Liver (tissue), 9 donors: Measurements from ENCODE around the gene PPIE. TPM values are rescaled to one million over a fixed set of nuclear protein-coding genes. Genes with fewer than 3 reads are reported as not detected.
"Not testable (repeated sequence)": the region's sequence is repeated elsewhere in the genome, so short reads cannot be mapped to it uniquely, and the experiment has no call there.

Experiments used
- DNase-seq: peaks from one replicate; pipeline ENCODE4 v3.0.0-alpha.2; 2017; ENCODE audit warnings: low spot score
- H3K27ac ChIP-seq, 2 donors: one replicate each; pipeline ENCODE4 v1.7.0; 2013; ENCODE audit warnings: inconsistent platforms in 2 of 2, low read length in 2 of 2, control low read depth in 1 of 2, low read depth in 1 of 2, mild to moderate bottlenecking in 1 of 2
- H3K27me3 ChIP-seq, 4 donors: one replicate each; pipeline versions ENCODE4 v1.6.1 to v1.7.0; 2013; ENCODE audit warnings: low read length in 3 of 4, inconsistent platforms in 1 of 4, mild to moderate bottlenecking in 1 of 4, moderate library complexity in 1 of 4; ENCODE audit not compliant: control insufficient read depth in 4 of 4, insufficient read depth in 4 of 4
- H3K36me3 ChIP-seq, 4 donors: one replicate each; pipeline versions ENCODE4 v1.6.1 to v1.7.0; 2013; ENCODE audit warnings: low read length in 3 of 4, mild to moderate bottlenecking in 3 of 4, low read depth in 1 of 4, moderate library complexity in 1 of 4; ENCODE audit not compliant: control insufficient read depth in 4 of 4, insufficient read depth in 3 of 4
- H3K4me1 ChIP-seq, 4 donors: one replicate each; pipeline versions ENCODE4 v1.6.1 to v1.7.0; 2013; ENCODE audit warnings: low read length in 3 of 4, mild to moderate bottlenecking in 3 of 4, moderate library complexity in 1 of 4; ENCODE audit not compliant: control insufficient read depth in 4 of 4, insufficient read depth in 4 of 4
- H3K4me3 ChIP-seq, 3 donors: one replicate each; pipeline versions ENCODE4 v1.6.1 to v1.7.0; 2013; ENCODE audit warnings: low read length in 3 of 3, control low read depth in 1 of 3, low read depth in 1 of 3, mild to moderate bottlenecking in 1 of 3
- H3K9ac ChIP-seq, 2 donors: one replicate each; pipeline ENCODE4 v1.7.0; 2013; ENCODE audit warnings: low read length in 2 of 2, mild to moderate bottlenecking in 2 of 2, moderate library complexity in 2 of 2, control low read depth in 1 of 2, low read depth in 1 of 2
- H3K9me3 ChIP-seq, 4 donors: one replicate each; pipeline versions ENCODE4 v1.6.1 to v1.7.0; 2013; ENCODE audit warnings: low read length in 3 of 4; ENCODE audit not compliant: control insufficient read depth in 4 of 4
- ATF3 ChIP-seq: IDR thresholded peaks from 2 replicates; pipeline ENCODE4 v1.6.1; 2016; ENCODE audit warnings: antibody characterized with exemption
- EGR1 ChIP-seq, 2 donors: IDR thresholded peaks; 2 replicates each; pipeline ENCODE4 v1.6.1; 2016 to 2018; ENCODE audit warnings: antibody characterized with exemption in 2 of 2, low read depth in 2 of 2
- FOXA1 ChIP-seq: IDR thresholded peaks from 2 replicates; pipeline ENCODE4 v1.6.1; 2016; ENCODE audit warnings: antibody characterized with exemption
- FOXA2 ChIP-seq: IDR thresholded peaks from 2 replicates; pipeline ENCODE4 v1.6.1; 2016; ENCODE audit warnings: antibody characterized with exemption
- GABPA ChIP-seq, 2 donors: IDR thresholded peaks in 1 of 2; conservative IDR thresholded peaks in 1 of 2; 2 replicates each; pipeline ENCODE4 v1.6.1; 2016; ENCODE audit warnings: antibody characterized with exemption in 2 of 2, mild to moderate bottlenecking in 1 of 2, moderate library complexity in 1 of 2
- HNF4G ChIP-seq: IDR thresholded peaks from 2 replicates; pipeline ENCODE4 v1.6.1; 2016; ENCODE audit warnings: antibody characterized with exemption
- MAX ChIP-seq: IDR thresholded peaks from 2 replicates; pipeline ENCODE4 v1.6.1; 2016; ENCODE audit warnings: antibody characterized with exemption
- SP1 ChIP-seq: IDR thresholded peaks from 2 replicates; pipeline ENCODE4 v1.6.1; 2018; ENCODE audit warnings: antibody characterized with exemption, mild to moderate bottlenecking
- TAF1 ChIP-seq: conservative IDR thresholded peaks from 2 replicates; pipeline ENCODE4 v1.6.1; 2016; ENCODE audit warnings: antibody characterized with exemption, mild to moderate bottlenecking
- YY1 ChIP-seq: IDR thresholded peaks from 2 replicates; pipeline ENCODE4 v1.6.1; 2016; ENCODE audit warnings: antibody characterized with exemption, mild to moderate bottlenecking
- ZBTB33 ChIP-seq: IDR thresholded peaks from 2 replicates; pipeline ENCODE4 v1.6.1; 2016; ENCODE audit warnings: antibody characterized with exemption
- WGBS: extraction: QIAGEN DNeasy Blood & Tissue Kit; methylation state at CpG from one replicate; pipeline ENCODE4 v1.1.7; 2013; 5-methylcytosine and 5-hydroxymethylcytosine counted together
- polyA plus RNA-seq, 2 donors: library from polyadenylated mRNA; stranded (reverse) in 1 of 2; unstranded in 1 of 2; fragments of 200-250 nt in 1 of 2; fragments of >200 nt in 1 of 2; fragmentation: Nextera tagmentation in 1 of 2; extraction: Ambion mirVana in 1 of 2; gene quantifications; one replicate each; pipeline versions ENCODE4 v1.2.1 to v1.2.3, GENCODE V29; 2013 to 2015
- total RNA-seq, 2 donors: library from RNA; depleted of rRNA; stranded (reverse); fragments of >200 nt; gene quantifications; one replicate each; pipeline ENCODE4 v1.2.3, GENCODE V29; 2014
- donor health status: healthy.
- donor health status: healthy.
- donor health status: healthy.
- donor health status: healthy.
- donor health status: healthy.

The PPIE gene
- total and polyA plus RNA-seq, 4 donors, result 15.5 to 23.6 (median 19.2) TPM

- TF ChIP-seq GABPA (IDR thresholded peaks at IDR 0.05 in 1 of 2, conservative IDR thresholded peaks at IDR 0.05 in 1 of 2) (no peak), FOXA1 (no peak), YY1 (no peak), FOXA2 (no peak)
Measured at GRCh38 chr1:39779821-39780220, 41.1 kb downstream of the PPIE start (continued).

GRCh38 chr1:39781349-39781715, 42.6 kb downstream of the PPIE start:
- Histone ChIP-seq H3K36me3 (no peaks in the 10 kb centered on the region), H3K9me3 (no peaks in the 10 kb centered on the region), H3K4me1 (no peaks in the 10 kb centered on the region), H3K4me3 (no peak overlapping the region), H3K9ac (no peak overlapping the region), H3K27ac (no peak overlapping the region), H3K27me3 (no peaks in the 10 kb centered on the region)
- no peak for DNase-seq
- 84% methylated on average over 2 of the region's 2 CpGs for WGBS
- TF ChIP-seq ATF3 (no peak), FOXA1 (no peak), ZBTB33 (no peak), YY1 (no peak), MAX (no peak)

- DNase-seq, result no peak
Measured at GRCh38 chr1:39782103-39782502, 43.4 kb downstream of the PPIE start.

GRCh38 chr1:39782685-39783084, 44.0 kb downstream of the PPIE start:
- not testable (repeated sequence) for H3K4me1 ChIP-seq, H3K27ac ChIP-seq, DNase-seq, H3K36me3 ChIP-seq, H3K9ac ChIP-seq, H3K9me3 ChIP-seq, H3K4me3 ChIP-seq, H3K27me3 ChIP-seq
- WGBS, result 93% methylated on average over 10 of the region's 10 CpGs

More at GRCh38 chr1:39782103-39782502, 43.4 kb downstream of the PPIE start:
- no peak overlapping the region for H3K4me3 ChIP-seq
- H3K36me3 ChIP-seq, result no peaks in the 10 kb centered on the region
- H3K9me3 ChIP-seq, result no peaks in the 10 kb centered on the region
- H3K4me1 ChIP-seq, result no peaks in the 10 kb centered on the region
- no peak overlapping the region for H3K9ac ChIP-seq
- 94% methylated on average over 6 of the region's 6 CpGs for WGBS
- TF ChIP-seq GABPA (IDR thresholded peaks at IDR 0.05 in 1 of 2, conservative IDR thresholded peaks at IDR 0.05 in 1 of 2) (no peak), HNF4G (no peak), ATF3 (no peak), FOXA2 (no peak), TAF1 (no peak), EGR1 (IDR thresholded peaks at IDR 0.05; ENCODE audit: low read depth in 2 of 2) (no peak), SP1 (no peak)
- no peaks in the 10 kb centered on the region for H3K27me3 ChIP-seq
- no peak overlapping the region for H3K27ac ChIP-seq

- not testable (repeated sequence) for H3K36me3 ChIP-seq, H3K4me3 ChIP-seq, H3K9me3 ChIP-seq, DNase-seq, H3K4me1 ChIP-seq, H3K27me3 ChIP-seq, H3K9ac ChIP-seq, H3K27ac ChIP-seq
- 94% methylated on average over 10 of the region's 12 CpGs for WGBS
Measured at GRCh38 chr1:39786303-39787107, 47.8 kb downstream of the PPIE start.

GRCh38 chr1:39787108-39787375, 48.4 kb downstream of the PPIE start:
- not testable (repeated sequence) for H3K9me3 ChIP-seq, H3K36me3 ChIP-seq, H3K27me3 ChIP-seq, H3K4me1 ChIP-seq, H3K9ac ChIP-seq, DNase-seq, H3K4me3 ChIP-seq, H3K27ac ChIP-seq
- WGBS, result 96% methylated on average over 5 of the region's 5 CpGs
